ENCODE measurements around the gene VPS13C.

The VPS13C gene

DNA sequence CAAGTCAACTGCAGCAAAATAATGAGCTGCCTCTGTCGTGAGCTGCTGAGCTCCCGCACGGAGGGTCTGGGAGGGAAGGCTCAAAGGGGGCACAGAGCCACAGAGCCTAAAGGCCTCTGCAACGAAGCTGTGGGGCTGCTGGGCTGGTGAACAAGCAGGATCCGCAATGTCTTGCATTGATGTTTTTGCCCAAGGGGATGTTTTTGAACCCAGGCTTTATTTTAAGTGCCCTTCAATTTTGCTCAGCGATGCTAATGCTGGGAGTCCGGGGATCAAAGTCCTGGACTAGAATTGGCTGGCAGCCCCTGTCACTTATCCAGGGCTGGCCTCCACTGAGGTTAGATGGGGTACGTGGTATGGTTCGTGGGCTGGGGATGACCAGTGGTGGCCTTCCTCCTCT lies 240.0 kb downstream of the VPS13C start:
- DNase-seq (ENCODE audit: low read depth in 2 of 2): no peak

DNA sequence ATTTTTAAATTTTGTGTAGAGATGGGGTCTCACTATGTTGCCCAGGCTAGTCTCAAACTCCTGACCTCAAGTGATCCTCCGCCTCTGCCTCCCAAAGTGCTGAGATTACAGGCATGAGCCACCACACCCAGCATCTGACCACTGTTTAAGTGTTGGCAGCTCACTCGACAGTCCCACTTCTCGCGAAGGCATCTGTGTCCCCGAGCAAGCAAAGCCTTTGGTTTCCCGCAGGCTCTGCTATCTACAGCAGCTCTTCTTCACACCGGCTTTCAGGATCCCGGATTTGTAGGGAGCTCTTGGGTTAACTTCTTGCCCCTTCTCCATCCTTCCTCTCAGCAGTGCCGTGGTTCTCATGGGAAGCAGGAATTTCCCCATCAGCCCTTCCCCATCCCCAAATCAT lies 240.9 kb downstream of the VPS13C start:
- no peak for DNase-seq (ENCODE audit: low read depth in 2 of 2)

DNA sequence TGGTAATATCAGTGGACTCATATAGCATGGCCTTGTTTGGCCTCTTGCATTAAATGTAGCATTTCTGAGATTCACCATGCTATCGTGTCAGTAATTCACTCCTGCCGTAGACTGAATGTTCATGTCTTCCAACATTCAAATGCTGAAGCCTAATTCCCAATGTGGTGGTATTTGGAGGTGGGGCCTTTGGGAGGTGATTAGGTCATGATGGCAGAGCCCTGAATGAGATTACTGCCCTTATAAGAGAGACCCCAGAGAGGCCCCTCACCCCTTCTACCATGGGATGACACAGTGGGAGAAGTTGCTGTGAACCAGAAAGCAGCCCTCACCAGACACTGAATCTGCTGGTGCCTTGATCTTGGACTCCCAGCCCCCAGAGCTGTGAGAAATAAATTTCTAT lies 241.4 kb downstream of the VPS13C start:
- DNase-seq (ENCODE audit: low read depth in 2 of 2): no peak

GRCh38 chr15:61816856-61817255 lies 243.4 kb downstream of the VPS13C start:
- no peak for DNase-seq (ENCODE audit: low read depth in 2 of 2)

DNA sequence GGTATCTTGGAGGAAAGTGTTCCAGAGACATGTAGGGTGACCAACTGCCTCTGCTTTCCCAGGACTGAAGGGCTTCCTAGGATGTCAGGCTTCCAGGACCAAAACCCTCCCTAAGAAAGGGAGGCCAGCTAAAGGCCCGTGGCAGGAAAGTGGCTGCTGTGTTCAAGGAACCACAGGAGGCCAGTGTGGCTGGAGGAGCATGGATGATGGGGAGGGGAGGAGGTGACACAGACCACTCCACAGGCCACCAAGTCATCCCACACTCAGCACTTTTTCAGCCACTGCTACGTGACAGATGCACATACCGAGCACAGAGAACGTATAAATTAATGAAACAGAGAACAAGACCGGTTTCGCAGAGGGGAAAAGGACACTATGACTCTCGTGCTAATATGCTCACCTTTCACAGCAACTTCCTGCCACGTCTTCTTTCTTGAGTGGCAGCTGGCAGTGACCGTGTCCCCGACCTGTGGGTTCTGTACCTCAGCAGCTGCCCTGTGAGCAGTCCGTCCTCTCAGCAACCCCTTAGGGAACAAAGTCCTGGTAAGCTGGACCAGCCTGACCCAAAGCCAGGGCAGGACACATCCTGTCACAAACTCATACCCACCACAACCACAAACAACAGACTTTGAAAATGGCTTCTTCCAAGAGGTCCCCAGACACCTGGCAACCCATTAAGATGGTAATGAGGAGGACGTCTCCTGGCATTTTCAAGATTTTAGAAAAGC lies 244.7 kb downstream of the VPS13C start:
- no peak for DNase-seq (ENCODE audit: low read depth in 2 of 2)

GRCh38 chr15:61812476-61812875 lies 247.8 kb downstream of the VPS13C start:
- no peak for DNase-seq (ENCODE audit: low read depth in 2 of 2)

- no peak for DNase-seq (ENCODE audit: low read depth in 2 of 2)
Observed at GRCh38 chr15:61811952-61812351, 248.3 kb downstream of the VPS13C start.

DNA sequence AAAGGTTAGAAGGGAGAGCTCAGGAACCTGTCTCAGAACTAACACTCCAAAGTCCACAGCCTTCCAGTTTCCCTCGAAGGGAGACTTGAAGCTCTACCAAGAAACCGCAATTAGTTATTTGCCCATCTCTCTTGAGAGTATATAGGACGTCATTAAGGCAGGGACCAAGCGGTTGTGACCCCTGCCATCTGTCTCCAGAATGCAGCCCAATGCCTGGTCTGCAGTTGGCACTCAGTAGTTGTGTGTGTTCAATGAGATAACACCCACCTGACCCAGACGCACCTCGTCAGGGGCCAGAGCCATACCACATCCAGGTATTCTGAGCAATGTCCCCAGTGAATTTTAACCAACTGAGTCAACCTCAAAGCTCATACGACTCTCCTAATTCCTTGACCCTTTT lies 251.0 kb downstream of the VPS13C start:
- DNase-seq (ENCODE audit: low read depth in 2 of 2): no peak

- no peak for DNase-seq (ENCODE audit: low read depth in 2 of 2)
Observed at GRCh38 chr15:61807281-61807929, 252.8 kb downstream of the VPS13C start.
